HG03139 (cell line): ENCODE measurements around the gene TTLL5.

Source experiments
- ATAC-seq: cut with Tn5 transposase; IDR thresholded peaks from one replicate; pipeline ENCODE4 v1.9.1; 2021; ENCODE audit not compliant: unreplicated experiment

The TTLL5 gene

GRCh38 chr14:75660630-75661498, at the start of gene TTLL5, which contains the start of gene ERG28:
TSS of gene TTLL5 (plus strand) at chr14:75661246. CDS start at chr14:75663150, 1,904 bp downstream.
TSS of gene ERG28 (minus strand) at chr14:75660876. CDS start at chr14:75657502, 3,374 bp downstream.
- peak; percentile 97 for ATAC-seq

- no peak for ATAC-seq
These were observed 48.9 kb upstream of the TTLL5 start for GRCh38 chr14:75612157-75612556.

- no peak for ATAC-seq
These were observed 46.9 kb upstream of the TTLL5 start for GRCh38 chr14:75614179-75614578.

- ATAC-seq: no peak
These were observed 45.8 kb upstream of the TTLL5 start for GRCh38 chr14:75615200-75615599.

GRCh38 chr14:75619548-75619947, 41.5 kb upstream of the TTLL5 start:
- no peak for ATAC-seq

- ATAC-seq: no peak
These were observed 36.0 kb upstream of the TTLL5 start for GRCh38 chr14:75625034-75625433.

GRCh38 chr14:75626396-75626795, 34.6 kb upstream of the TTLL5 start:
- ATAC-seq: no peak

- ATAC-seq: no peak
These were observed 34.2 kb upstream of the TTLL5 start for GRCh38 chr14:75626863-75627262.

- no peak for ATAC-seq
These were observed 33.6 kb upstream of the TTLL5 start for GRCh38 chr14:75627406-75627805.

- ATAC-seq: no peak
These were observed 32.2 kb upstream of the TTLL5 start for GRCh38 chr14:75628816-75629215.

- no peak for ATAC-seq
These were observed 30.2 kb upstream of the TTLL5 start for GRCh38 chr14:75630695-75631452.

- ATAC-seq: no peak
These were observed 29.6 kb upstream of the TTLL5 start for GRCh38 chr14:75631453-75631831.

GRCh38 chr14:75634848-75635247, 26.2 kb upstream of the TTLL5 start:
- no peak for ATAC-seq

GRCh38 chr14:75636100-75636692, 24.9 kb upstream of the TTLL5 start:
- no peak for ATAC-seq

GRCh38 chr14:75640876-75641275, 20.2 kb upstream of the TTLL5 start:
- ATAC-seq: no peak

- ATAC-seq: no peak
These were observed 17.1 kb upstream of the TTLL5 start for GRCh38 chr14:75643985-75644384.

- ATAC-seq: no peak
These were observed 16.0 kb upstream of the TTLL5 start for GRCh38 chr14:75645056-75645455.

- ATAC-seq: no peak
These were observed 14.3 kb upstream of the TTLL5 start for GRCh38 chr14:75646762-75647161.

- no peak for ATAC-seq
These were observed 13.4 kb upstream of the TTLL5 start for GRCh38 chr14:75647640-75648039.

- no peak for ATAC-seq
These were observed 12.8 kb upstream of the TTLL5 start for GRCh38 chr14:75648066-75648838.

- ATAC-seq: no peak
These were observed 11.7 kb upstream of the TTLL5 start for GRCh38 chr14:75649337-75649736.
